CD4-positive, alpha-beta T cell treated with Interleukin-15 for 1 hour (primary cell): ENCODE measurements around the gene PEPD.

Experiments
- DNase-seq: peaks from one replicate; pipeline ENCODE4 v3.0.0-alpha.2; 2020

Gene PEPD

DNA sequence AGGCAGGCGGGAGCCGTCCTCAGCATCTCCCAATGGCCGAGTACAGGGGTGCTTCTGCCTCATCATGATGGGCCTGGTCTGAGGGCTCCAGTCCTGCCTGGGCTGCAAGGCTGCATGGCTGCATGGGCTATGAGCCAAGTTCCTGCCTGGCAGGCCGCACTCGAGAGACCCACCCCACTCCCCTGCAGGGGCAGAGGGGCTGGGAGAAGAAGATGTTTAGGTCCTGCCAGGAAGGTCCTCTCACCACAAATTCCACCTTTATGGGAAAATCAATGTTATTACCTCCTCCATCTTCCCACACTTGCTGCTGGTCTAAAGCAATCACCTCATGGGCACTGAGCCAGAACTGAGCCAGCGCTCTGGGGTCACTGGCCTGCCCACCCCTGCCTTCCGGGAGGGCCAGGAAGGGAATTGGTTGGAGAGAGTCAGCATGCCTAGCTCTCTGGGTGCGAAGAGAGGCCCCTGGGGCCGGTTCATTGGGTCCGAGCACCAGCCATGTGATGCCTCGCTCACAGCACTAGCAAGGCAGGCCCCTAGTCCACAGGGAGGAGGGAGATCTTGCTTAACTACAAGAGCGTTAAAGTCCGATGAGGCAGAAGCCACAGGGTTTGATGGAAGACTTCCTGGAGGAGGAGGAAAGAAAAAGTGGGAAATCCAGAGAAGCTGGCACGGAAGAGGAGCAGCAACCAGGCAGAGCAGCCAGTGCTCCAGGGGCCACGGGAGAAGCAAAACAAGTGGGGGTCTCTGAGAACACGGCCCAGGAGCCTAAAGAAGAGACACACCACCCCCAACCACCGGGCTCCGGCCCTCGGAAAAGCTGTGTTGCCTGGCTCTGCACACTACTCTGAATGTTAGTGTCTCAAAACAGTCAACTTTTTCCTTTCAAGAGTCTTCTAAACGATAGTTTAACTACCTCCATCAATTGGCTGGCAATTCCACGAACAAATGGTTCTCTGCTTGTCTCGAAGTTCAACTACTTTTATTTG lies 84.9 kb downstream of the PEPD start:
- no peak for DNase-seq

DNA sequence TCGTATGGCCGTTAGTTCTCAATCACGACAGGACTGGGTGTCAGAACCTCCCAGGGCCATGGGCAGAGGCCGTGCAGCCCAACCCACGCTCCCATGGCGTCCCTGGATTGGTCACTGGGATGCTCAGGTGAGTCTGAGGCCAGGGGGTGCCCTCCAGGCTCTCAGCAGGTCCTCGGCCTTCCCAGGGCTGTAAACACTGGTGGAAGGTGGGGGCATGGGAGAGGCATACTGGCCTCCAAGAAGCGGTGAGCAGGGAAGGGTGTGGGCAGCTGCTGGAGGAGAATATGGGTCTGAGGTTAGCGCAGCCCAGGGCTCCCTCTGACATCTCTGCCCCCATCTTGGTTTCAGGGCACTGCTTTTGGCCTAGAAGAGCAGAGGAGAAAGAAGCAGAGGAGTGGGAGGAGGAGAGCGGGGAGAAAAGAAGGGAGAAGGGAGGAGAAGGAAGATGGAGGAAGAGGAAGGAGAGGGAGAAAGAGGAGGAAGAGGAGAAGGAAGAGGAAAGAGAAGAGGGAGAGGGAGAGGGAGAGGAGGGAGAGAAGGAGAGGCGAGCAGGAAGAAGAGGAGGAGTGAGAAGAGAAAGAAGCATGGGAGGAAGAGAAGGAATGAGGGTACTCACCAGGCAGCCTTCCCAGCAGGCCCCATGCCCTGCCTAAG lies 85.8 kb downstream of the PEPD start:
- DNase-seq = no peak

DNA sequence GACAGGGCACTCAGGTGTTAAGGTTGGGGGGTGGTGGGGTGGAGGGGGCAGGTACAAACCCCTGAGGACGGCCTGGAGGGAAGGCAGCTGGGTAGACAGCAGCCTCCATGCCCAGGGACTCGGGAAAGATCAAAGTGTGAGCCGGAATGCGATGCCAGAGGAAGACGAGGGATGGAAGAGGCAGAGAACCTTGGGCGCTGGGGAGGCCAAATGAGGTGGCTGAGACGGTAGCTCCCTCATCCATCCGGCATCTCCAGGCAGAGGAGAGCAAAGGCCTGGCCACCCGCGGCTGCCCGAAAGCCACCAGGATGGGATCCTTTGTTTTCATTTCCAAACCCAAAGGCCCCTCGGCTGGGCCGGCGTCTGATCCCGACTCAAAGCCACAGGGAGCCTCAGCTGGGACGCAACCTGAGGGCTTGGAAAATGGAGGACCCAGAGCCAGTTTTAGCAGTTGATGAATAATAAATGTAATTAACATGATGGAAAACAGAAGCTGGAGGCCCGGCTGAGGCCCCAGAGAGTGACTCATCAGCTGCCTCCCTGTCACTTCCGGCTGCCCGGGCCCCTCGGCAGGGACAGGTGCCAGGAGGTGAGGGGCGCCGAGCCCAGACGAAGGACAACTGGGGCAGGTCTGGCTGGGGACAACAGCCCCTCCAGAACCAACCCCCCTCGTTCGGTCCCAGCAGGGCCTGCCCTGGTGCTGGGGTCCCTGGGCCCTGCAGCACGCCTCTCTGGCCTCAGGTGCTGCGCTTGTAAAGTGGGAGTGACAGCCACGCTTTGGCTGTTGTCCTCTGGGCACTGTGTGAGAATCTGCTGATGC lies 86.5 kb downstream of the PEPD start:
- no peak for DNase-seq

DNA sequence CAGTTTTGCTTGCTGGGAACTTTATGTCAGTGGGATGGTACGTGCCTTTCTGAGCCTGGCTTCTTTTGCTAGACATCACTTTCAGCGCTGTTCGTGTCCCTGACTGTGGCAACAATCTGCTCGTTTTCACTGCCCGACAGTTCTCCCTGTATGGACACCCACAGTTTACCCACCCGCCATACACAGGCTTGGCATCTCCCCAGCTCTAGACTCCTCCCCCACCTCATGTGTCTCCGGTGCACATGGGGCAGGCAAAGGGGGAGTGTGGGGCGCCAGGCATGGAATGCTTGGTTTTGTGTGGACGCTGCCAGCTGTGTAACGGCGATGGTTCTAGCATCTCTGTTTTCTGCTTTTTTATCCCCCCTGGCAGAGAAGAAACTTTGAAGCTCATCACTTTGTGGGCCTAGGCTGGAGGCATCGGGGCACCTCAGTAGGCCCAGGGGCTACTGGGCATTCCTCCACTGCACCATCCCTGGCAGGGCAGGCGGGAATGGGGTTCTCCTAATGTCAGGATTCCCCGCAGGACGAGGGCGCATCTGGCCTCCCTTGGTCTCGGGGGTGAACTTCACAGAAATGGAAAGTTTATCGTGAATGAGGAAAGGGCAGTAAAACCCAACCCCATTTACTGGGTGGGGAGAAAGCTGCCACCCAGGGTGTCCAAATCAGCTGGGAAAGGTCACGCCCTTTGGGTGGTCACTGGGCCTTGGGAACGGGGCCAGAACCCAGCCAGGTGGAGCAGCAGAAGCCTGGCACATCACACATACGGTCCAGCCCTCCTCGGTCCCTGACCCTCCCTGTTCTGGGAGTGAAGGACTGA lies 87.3 kb downstream of the PEPD start:
- DNase-seq = peak; percentile 4

DNA sequence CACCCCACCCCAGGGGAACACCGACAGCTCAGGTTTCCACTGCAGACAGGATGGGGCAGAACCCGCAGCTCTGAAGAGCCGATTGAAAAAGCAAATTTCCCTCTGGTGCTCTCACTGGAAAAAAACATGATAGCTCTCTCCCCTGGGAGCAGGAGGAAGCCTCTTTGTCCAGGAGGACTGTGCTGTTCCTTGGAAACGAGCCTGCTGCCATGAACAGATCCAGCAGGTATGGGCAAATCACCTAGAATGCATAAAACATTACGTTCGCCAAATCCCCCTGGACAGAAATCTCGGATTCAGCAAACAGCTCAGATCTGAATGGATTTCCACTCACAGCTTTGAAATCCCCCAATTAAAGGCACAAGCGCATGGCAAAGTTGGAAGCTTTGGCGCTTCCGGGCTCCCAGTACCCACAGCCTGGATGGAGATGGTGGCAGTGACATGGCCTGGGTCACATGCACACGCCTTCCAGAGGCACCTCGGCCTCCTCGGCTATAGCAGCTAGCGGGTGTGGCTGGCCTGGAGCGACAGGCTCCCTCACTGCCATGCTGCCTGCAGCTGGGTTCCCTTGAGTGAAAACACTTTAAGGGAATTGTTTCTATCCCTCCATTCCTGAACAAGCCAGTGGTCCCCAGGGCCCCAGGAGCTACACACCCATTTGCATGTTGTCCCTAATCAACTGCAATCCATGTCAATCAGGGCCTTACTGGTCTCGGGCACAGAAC lies 89.0 kb downstream of the PEPD start:
- no peak for DNase-seq

DNA sequence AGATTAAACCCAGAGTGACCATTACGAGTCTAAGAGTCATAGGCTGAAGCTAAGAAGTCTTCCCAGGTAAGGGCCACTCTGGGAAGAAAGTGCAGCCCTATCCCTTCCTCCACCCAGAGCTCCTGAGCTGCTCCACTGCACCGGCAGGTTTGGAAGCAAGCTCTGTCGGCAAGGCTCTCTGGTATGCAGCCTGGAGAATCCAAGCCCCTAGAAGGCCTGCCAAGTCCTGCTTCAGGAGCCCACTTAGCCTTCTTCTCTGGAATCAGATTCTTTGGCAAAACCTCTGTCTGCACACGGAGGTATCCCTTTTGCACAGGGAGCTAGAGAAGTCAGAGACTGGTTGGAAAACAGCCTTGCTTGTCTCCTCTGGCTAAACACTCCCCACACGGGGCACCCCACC lies 89.6 kb downstream of the PEPD start:
- DNase-seq = no peak

DNA sequence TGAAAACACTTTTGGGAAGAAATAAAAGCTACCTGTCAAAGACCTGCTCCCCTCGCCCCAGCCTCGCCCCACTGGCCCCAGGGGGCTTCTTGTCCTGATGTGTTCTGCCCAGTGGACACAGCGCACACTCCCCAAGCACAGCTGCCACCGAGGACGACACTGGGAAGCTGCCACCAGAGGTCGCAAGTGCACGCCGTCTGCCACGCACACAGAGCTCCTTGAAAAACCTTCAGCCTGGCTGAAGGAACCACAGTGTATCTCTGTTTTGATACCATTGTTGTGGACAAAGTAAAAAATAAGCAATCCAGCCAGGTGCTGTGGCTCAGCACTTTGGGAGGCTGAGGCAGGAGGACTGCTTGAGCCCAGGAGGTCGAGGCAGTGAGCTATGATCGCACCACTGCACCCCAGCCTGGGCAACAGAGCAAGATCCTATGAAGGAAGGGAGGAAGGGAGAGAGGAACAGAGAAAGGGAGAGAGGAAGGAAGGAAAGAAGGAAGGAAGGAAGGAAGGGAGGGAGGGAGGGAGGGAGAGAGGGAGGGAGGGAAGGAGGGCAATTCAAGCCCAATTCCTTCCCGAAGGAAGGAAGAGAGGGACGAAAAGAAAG lies 90.8 kb downstream of the PEPD start:
- peak; percentile 47 for DNase-seq

DNA sequence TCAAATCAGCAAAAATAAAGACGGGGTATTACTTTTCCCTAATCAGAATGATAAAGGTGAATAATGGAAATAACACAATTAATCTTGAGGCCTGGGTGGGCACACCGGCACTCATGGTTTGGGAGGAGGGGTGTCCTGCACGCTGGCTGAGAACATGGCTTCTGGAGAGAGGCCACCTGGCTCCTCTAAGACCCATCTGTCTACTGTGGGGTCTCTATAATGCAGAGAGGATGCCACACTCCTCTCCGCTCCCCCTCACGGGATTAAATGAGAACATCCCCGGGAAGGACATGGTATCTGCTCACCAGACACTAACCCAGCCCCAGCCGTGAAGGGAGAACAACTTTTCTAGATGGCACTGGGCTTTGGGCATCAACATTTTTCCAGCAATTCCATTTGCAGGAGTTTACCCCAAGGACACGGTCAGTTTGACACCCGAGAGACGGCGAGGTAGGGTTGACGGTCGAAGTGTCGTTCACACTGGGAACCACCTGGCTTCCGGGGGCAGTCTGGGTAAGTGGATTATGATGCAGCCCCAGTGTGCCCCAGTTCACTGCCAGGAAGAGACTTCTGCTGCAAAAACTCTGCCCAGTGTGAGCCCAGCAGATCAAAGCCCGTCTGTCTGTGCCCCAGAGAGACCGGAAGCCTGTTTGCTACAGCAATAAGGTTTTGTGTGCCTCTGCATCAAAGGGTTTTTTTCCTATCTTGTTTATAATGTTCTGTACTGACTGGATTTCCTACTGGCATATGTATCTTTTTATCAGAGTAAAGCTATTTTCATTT lies 91.5 kb downstream of the PEPD start:
- peak; percentile 36 for DNase-seq

DNA sequence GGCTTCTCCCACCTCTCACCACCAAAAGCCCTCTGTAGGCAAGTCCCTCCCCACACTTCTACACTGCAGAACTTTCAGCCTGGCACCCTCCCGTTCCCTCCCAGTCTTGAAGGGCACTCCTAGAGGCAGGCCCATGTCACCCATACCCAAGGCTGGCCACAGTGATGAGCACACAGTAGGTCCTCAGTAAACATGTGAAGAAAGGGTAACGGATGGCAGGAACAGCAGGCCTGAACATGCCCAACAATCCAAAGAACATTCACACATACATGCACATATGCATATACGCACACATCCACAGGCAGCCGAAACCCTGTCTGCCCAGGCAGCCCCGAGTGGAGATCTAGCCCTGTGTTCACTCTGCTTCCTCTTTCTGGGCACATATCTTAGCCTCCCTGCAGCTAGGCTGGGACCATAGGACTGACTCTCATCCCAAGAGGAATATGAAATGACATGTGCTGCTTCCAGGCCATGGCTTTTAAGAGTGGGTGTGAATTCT lies 92.9 kb downstream of the PEPD start:
- DNase-seq = peak; percentile 13

DNA sequence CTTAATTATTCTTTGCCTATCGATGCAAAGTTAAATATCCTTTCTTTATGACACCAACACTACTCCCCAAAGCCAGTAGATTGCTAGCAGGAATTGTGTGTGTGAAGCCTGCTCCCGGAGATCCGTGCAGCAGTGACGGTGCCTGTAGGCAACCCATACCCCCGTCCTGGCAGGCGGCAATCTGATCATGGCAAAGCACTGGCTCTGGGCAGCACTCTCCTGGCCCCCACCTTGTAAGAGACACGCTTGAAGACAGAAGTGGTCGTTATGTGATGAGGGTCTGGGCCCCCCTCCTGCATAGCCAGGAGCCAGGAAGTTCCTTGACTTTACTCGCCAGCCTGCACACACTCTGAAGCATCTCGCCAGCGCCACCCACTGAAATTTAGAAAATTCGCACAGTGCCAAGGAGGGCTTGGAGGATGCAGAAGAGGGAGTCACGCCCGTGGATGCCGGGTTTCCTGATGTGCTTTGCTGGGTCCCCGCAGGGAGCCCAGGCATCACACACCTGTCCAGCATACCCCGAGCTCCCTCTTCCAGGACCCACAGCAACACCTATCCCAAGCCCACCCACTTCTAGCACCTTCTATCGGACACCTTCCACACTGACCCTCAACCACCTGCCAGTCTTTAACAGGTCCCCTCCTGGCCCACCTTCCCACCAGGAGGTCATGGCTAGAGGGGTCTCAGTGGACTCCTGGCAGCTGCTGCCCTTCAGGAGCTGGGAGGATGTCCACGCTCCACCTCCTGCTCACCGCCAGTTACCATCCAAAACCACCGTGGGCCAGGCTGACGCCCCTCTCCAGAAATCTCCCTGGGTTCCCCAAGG lies 93.6 kb downstream of the PEPD start:
- peak; percentile 9 for DNase-seq

DNA sequence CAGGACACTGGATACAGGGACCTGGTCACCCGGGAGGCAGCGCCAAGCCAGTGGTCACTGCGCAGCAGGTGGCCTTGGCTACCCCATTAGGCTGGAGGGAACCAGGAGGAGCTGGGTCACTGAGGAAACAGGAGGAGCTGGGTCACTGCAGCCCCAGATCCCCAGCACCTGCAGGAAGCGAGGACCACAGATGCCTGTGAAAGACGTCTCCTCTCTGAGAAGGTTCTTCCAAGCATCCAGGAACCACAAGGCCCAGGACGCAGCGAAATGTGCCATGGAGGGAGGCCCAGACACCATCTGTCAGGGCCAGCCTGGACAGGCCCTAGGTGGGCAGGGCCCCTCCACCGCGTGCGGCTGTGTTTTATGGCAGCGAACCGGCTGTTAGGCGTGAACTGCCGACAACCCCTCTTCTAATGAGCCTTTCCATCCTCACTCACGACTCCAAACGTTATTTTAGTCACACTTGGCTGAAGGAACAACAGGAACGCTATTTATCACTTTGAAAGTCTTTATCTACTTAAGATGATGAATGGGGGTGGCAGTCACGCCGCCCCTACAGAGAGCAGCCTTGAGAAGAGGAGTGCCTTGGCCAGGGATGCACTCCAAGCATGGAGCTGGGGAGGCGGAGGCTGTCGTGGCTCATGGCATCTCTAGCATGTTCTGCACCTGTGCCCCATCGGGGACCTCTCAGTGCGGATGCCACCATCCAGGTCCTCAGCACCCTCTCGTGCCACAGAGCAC lies 94.8 kb downstream of the PEPD start:
- peak; percentile 13 for DNase-seq

DNA sequence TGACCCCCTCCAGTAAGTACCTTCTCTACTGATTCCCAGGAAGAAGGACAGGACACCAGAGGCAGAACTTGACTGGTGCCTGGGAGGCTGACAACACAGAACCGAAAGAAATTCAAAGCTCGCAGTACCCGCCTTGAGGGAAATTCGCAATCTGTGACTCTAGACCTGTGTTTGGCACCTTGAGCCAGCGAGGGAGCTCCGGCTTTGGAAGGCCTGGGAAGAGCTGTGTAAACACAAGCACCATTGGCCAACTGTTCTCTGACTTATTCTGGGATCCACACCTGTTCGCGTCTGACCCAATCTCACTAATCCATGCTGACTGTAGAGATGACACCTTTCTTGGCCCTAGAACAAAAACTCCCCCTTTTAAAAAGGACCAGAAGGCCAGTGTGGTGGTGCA lies 97.4 kb downstream of the PEPD start:
- no peak for DNase-seq

DNA sequence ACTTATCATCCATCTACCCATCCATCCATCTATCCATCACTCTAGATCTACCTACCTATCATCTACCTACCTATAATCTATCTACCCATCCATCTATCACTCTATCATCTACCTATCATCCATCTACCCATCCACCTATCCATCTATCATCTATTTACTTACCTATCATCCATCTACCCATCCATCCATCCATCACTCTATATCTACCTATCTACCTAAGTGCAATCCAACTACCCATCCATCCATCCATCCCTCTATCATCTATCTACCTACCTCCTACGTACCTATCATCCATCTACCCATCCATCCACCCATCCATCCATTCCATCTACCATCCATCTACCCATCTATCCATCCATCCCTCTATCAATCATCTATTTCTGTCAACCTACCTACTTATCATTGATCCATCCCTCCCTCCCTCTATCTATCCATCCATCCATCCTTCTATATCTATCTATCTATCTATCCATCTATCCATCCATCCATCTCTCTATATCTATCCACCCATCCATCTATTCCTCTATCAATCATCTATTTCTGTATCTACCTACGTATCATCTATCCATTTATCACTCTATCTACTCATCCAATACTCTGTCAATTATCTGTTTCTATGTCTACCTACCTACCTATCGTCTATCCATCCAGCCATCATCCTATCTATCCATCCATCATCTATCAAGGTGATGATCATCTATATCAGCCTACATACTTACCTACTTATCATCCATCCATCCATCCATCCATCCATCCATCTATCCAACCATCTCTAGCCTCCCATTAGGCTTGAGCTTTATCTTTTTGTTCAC lies 99.0 kb downstream of the PEPD start:
- no peak for DNase-seq

DNA sequence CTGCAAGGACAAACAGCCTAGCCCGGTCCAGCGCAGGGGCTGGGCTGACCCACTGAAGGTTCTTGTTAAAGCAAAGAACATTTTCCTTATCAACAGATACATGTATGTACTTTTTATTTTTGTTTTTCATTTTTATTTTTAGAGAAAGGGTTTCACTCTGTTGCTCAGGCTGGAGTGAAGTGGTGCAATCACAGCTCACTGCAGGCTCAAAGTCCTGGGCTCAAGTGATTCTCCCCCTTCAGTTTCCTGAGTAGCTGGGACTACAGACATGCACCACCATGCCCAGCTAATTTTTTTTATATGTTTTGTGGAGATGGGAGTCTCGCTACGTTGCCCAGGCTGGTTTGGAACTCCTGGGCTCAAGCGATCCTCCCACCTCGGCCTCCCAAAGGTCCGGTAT lies 100.2 kb downstream of the PEPD start:
- DNase-seq = no peak

DNA sequence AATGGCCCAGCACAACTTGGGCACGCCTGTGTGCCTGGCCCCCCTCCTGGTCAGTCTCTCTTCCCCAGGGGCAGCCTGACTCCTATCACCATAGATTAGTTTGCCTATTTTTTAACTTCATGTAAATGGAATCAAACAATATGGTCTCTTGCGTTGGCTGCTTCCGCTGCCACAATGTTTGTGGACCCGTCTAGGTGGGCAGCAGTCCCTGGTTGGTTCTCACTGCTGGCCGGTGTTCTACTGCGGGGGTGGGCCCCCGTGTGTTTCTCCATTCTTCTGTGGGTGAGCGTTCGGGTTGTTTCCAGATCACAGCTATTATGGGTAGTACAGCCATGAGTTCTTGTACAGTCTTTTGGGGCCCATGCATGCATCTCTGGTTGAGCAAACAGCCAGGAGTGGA lies 100.8 kb downstream of the PEPD start:
- DNase-seq = no peak

DNA sequence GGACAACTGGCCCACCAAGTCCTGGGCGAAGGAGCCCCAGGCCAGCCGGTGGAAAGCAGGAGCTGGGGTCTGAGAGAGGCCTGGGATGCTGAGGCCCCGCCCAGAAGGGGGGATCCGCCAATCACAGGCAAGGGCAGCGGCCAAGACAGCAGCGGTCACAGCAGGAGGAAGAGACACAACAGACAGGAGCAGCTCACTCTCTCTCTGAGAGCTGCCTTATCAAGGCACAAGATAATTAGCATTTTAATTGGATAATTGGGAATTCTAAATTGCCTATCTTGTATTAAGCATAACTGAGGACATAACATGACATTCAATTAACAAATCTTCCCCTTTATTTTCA lies 101.8 kb downstream of the PEPD start:
- no peak for DNase-seq

DNA sequence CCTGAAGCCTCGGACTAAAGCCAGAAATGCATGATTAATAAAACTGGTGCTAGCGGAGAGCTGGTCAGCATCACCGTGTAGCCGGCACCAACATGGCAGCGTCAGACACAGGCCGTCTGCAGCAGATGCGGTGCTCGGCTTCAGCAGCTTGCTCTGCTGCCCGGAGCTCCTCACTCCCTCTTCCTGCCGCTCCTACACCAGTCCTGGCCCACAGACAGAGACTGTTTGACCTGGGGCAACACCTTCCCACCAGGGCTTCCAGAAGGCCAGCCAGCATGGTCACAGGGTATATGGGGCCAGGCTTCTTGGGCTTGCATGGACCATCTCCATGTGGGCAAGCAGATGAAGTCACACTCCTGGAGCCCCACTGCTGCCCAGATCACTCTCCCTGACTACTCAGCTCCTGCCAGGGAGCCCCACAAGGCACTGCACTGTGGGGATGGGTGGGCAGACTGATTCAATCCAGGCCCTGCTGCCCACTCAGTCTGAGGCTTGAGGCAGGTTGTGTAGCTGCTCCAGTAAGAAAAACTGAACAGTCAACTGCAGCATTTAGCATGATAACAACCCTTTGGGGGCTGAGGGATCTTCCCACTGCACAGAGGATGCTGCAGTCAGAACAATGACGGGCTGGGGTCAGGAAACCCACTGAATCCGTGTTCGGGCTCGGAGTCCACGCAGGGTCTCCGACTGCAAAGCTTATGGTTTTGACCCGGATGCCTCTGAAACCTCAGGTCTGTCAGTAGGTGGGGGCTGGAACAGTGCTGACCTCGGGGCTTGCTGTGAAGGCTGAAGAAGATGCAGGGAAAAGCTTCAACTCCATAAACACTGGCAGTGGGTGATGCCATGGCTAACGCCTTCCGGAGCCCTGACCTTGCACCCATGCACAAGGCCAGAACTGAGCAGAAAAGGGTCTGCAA lies 102.5 kb downstream of the PEPD start:
- no peak for DNase-seq
